Ishikawa (cell line): ENCODE measurements around the gene SMPD1.

Experiments used
- REST ChIP-seq: IDR thresholded peaks from 2 replicates; pipeline ENCODE4 v1.6.1; 2012; ENCODE audit warnings: low read depth, mild to moderate bottlenecking
- ZBTB7A ChIP-seq: IDR thresholded peaks from 2 replicates; pipeline ENCODE4 v1.6.1; 2012; ENCODE audit warnings: low read depth

- no peak for TF ChIP-seq ZBTB7A
- no peak for TF ChIP-seq REST
Measured at GRCh38 chr11:6437423-6437822, 47.1 kb downstream of the SMPD1 start.
